Middle frontal gyrus (tissue), 1 donor: ENCODE measurements around the gene SAA2.
"Not testable (repeated sequence)": the region's sequence is repeated elsewhere in the genome, so short reads cannot be mapped to it uniquely, and the experiment has no call there.

Experiments used
- DNase-seq: peaks from one replicate; pipeline ENCODE4 v3.0.0-alpha.2; 2015; ENCODE audit warnings: low spot score; ENCODE audit errors: extremely low spot score

SAA2 gene

DNA sequence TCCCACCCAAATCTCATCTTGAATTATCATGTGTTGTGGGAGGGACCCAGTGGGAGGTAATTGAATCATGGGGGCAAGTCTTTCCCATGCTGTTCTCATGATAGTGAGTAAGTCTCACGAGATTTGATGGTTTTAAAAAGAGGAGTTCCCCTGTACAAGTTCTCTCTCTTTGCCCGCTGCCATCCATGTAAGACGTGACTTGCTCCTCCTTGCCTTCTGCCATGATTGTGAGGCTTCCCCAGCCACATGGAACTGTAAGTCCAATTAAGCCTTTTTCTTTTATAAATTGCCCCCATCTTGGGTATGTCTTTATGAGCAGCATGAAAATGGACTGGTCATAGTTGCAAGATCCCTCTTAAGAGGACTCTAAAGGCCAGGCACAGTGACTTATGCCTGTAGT lies 50.7 kb downstream of the SAA2 start:
- not testable (repeated sequence) for DNase-seq

DNA sequence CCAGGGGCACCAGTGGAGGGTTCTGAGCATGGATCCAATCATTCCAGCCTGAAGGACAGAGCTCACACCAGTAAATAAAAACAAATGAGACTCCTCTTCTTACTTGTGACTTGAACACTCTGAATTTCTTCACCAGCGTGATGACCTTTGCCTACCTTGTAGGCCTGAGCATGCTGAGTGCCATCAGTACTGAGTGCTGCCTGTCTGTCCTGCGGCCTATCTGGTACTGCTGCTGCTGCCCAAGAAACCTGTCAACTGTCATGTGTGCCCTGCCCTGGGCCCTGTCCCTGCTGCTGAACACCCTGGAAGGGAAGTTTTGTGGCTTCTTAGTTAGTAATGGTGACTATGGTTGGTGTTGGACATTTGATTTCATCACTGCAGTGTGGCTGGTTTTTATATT lies 51.9 kb downstream of the SAA2 start:
- no peak for DNase-seq
